ENCODE results near the gene ACBD3. TPM values are rescaled to one million over a fixed set of nuclear protein-coding genes. Genes with fewer than 3 reads are reported as not detected.

Gene ACBD3
- total RNA-seq, 1 donor from 2014 or later = 48.0 TPM

DNA sequence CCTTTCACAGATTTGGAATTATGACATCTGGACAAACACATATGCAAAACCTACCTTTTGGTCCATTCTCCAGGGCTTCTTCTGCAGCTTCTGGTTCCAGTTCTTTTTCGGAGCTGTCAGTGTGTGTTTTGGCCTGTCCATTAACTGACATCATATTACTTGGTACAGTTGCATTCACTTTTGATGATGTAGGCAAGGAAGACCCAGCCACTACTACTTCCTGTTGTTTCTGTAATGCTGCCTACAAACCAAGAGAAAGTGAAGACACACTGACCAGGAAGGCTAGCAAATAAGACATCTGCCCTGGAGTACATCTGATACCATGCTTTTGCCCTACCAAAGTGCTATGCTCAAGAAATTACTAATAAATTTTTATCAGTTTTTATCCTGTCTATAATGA is 31.9 kb downstream of the ACBD3 start:
- Mint-ChIP-seq H3K27me3 (ENCODE audit: unreplicated experiment) (no peaks in the 10 kb centered on the region), H3K4me1 (ENCODE audit: unreplicated experiment) (no peaks in the 10 kb centered on the region), H3K9me3 (ENCODE audit: unreplicated experiment) (no peaks in the 10 kb centered on the region), H3K36me3 (ENCODE audit: unreplicated experiment) (peaks cover 52% of the 10 kb centered on the region), H3K27ac (ENCODE audit: unreplicated experiment) (no peak overlapping the region), H3K4me3 (ENCODE audit: unreplicated experiment) (no peak overlapping the region)
- TF ChIP-seq, protein P1, sequence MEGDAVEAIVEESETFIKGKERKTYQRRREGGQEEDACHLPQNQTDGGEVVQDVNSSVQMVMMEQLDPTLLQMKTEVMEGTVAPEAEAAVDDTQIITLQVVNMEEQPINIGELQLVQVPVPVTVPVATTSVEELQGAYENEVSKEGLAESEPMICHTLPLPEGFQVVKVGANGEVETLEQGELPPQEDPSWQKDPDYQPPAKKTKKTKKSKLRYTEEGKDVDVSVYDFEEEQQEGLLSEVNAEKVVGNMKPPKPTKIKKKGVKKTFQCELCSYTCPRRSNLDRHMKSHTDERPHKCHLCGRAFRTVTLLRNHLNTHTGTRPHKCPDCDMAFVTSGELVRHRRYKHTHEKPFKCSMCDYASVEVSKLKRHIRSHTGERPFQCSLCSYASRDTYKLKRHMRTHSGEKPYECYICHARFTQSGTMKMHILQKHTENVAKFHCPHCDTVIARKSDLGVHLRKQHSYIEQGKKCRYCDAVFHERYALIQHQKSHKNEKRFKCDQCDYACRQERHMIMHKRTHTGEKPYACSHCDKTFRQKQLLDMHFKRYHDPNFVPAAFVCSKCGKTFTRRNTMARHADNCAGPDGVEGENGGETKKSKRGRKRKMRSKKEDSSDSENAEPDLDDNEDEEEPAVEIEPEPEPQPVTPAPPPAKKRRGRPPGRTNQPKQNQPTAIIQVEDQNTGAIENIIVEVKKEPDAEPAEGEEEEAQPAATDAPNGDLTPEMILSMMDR (IDR thresholded peaks at IDR 0.05) = no peak
- DNase-seq (ENCODE audit: extremely low spot score, unreplicated experiment) = no peak

DNA sequence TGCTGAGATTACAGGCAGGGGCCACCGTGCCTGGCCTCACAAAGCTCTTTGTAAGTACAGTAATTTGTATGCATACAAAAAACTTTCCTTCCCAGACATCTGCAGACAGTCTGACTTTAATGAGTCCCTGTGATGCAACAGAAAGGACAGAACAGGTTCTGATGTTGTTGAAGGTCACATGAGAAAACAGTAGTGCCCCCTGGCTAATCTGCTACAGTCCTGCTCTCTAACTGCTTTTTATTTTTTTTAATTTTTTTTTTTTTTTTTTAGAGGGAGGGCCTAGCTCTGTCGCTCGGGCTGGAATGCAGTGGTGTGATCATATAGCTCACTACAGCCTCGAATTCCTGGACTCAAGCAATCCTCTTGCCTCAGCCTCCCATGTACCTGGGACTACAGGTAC is 36.7 kb downstream of the ACBD3 start:
- TF ChIP-seq, protein P1 (IDR thresholded peaks at IDR 0.05) = peak; percentile 10
- H3K27ac Mint-ChIP-seq (ENCODE audit: unreplicated experiment) = no peak overlapping the region
- no peaks in the 10 kb centered on the region for H3K27me3 Mint-ChIP-seq (ENCODE audit: unreplicated experiment)
- H3K9me3 Mint-ChIP-seq (ENCODE audit: unreplicated experiment) = no peaks in the 10 kb centered on the region
- H3K4me1 Mint-ChIP-seq (ENCODE audit: unreplicated experiment) = no peaks in the 10 kb centered on the region
- no peak overlapping the region for H3K4me3 Mint-ChIP-seq (ENCODE audit: unreplicated experiment)
- DNase-seq (ENCODE audit: extremely low spot score, unreplicated experiment) = peak; percentile 40
- H3K36me3 Mint-ChIP-seq (ENCODE audit: unreplicated experiment) = peaks cover 56% of the 10 kb centered on the region

DNA sequence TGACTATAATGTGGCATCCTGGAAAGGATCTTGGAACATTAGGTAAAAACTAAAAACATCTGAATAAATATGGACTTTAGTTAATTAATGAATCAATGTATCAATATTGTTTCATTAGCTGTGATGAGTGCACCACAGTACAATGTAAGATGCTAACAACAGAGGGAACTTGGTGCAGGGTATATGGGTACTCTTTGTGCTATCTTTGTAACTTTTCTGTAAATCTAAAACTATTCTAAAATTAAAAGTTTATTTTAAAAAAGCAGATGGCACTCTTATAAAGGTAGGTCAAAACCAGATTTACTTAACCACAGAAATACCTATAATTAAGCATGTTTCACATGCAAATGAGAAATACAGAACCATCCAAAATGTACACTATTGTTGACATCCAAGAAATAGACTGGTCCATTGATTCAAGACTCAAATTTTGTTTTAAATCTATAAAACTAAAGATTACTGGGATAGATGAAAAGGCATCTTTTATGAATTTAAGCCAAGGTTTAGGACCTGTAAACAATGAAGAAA is 38.4 kb downstream of the ACBD3 start:
- DNase-seq (ENCODE audit: extremely low spot score, unreplicated experiment) = no peak
- Mint-ChIP-seq H3K27ac (ENCODE audit: unreplicated experiment) (no peak overlapping the region), H3K27me3 (ENCODE audit: unreplicated experiment) (no peaks in the 10 kb centered on the region)

DNA sequence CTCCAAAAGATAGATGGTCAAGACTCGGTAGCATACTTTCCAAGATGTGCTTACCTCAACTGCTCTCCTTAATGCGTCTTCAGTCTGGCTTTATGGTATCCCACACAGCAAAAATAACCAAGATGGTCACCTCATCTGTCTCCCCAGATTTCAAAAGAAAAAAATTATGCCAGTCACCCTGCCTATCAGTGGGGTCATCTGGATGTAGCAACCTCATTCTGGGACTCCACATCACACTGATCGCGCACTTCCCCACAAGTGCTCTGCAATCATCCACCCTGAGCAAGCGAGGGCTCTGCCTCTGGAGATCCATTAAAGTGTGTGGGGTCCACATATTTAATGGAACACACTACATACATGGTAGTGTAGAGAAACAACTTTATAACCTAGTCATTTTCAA is 42.5 kb downstream of the ACBD3 start:
- Mint-ChIP-seq H3K4me3 (ENCODE audit: unreplicated experiment) (no peak overlapping the region), H3K27ac (ENCODE audit: unreplicated experiment) (no peak overlapping the region), H3K27me3 (ENCODE audit: unreplicated experiment) (no peaks in the 10 kb centered on the region), H3K4me1 (ENCODE audit: unreplicated experiment) (no peaks in the 10 kb centered on the region), H3K36me3 (ENCODE audit: unreplicated experiment) (peaks cover 42% of the 10 kb centered on the region), H3K9me3 (ENCODE audit: unreplicated experiment) (no peaks in the 10 kb centered on the region)
- DNase-seq (ENCODE audit: extremely low spot score, unreplicated experiment) = no peak
- TF ChIP-seq, protein P1 (IDR thresholded peaks at IDR 0.05) = no peak

More for the DNA sequence above, 38.4 kb downstream of the ACBD3 start:
- Mint-ChIP-seq H3K36me3 (ENCODE audit: unreplicated experiment) (peaks cover 59% of the 10 kb centered on the region), H3K4me1 (ENCODE audit: unreplicated experiment) (no peaks in the 10 kb centered on the region), H3K9me3 (ENCODE audit: unreplicated experiment) (no peaks in the 10 kb centered on the region), H3K4me3 (ENCODE audit: unreplicated experiment) (no peak overlapping the region)
- TF ChIP-seq, protein P1 (IDR thresholded peaks at IDR 0.05) = no peak

DNA sequence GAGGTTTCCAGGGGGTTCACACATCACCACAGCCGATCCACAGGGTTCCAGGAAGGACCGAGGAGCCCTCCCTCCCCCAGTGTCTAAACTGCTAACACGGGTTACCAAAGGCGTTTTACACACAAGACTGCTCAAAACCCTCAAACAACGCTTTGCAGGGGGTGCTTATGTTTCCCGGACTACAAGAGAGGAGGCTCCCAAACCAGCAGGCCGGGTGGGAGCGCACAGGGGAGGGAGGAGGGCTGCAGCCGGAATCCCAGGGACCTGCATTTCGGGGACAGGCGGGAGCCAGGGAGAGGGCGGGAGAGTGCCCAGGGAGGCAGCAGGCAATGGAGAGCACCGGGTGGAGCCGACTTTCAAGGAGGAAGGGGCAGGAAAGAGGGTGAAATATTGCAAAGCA is 50.8 kb downstream of the ACBD3 start:
- H3K36me3 Mint-ChIP-seq (ENCODE audit: unreplicated experiment) = no peaks in the 10 kb centered on the region
- no peaks in the 10 kb centered on the region for H3K27me3 Mint-ChIP-seq (ENCODE audit: unreplicated experiment)
- H3K9me3 Mint-ChIP-seq (ENCODE audit: unreplicated experiment) = peaks cover 2% of the 10 kb centered on the region
- H3K4me3 Mint-ChIP-seq (ENCODE audit: unreplicated experiment) = no peak overlapping the region
- DNase-seq (ENCODE audit: extremely low spot score, unreplicated experiment) = peak; percentile 71
- peaks cover 10% of the 10 kb centered on the region for H3K4me1 Mint-ChIP-seq (ENCODE audit: unreplicated experiment)
- TF ChIP-seq, protein P1 (IDR thresholded peaks at IDR 0.05) = no peak
- no peak overlapping the region for H3K27ac Mint-ChIP-seq (ENCODE audit: unreplicated experiment)

Measured in osteocyte (in vitro differentiated cells).